ENCODE measurements around the gene CDH11. TPM values are rescaled to one million over a fixed set of nuclear protein-coding genes. Genes with fewer than 3 reads are reported as not detected.

The CDH11 gene
- total RNA-seq, 4 donors from 2014 or later = 13.0 to 37.7 (median 27.8) TPM

DNA sequence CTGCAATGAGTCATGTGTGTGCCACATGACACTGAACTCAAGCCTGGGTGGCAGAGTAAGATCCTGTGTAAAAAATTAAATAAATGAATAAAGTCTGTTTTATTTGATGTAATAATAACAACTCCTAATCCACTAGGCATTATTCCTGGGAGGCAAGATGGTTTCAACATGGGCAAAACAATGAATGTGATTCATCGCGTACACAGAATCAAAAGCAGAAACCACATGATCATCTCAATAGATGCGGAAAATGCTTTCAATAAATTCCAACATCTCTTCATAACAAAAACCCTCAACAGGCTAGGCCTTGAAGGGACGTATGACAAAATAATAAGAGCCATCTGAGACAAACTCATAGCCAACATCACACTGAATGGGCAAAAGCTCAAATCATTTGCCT lies 195.4 kb downstream of the CDH11 start:
- Histone ChIP-seq H3K27ac (no peak overlapping the region), H3K4me1 (no peaks in the 10 kb centered on the region), H3K4me3 (replicated peaks in 1 of 3) (no peak overlapping the region), H3K36me3 (no peaks in the 10 kb centered on the region), H3K9me3 (no peaks in the 10 kb centered on the region), H3K27me3 (no peaks in the 10 kb centered on the region)
- WGBS, 2 donors = 74 to 98% methylated on average over 4 of the region's 4 CpGs
- intact Hi-C loops (cut with DNase I) = no loop called here
- no peak for DNase-seq
- TF ChIP-seq CTCF (IDR thresholded peaks at IDR 0.05) = no peak
- no peak for TF ChIP-seq POLR2A (IDR thresholded peaks at IDR 0.05)

- intact Hi-C loops (cut with DNase I) = no loop called here
Observed at GRCh38 chr16:64925166-64925565, 196.7 kb downstream of the CDH11 start.

GRCh38 chr16:64924086-64924485 lies 197.8 kb downstream of the CDH11 start:
- intact Hi-C loops (cut with DNase I) = no loop called here
- WGBS, 2 donors = 52 to 88% methylated on average over 2 of the region's 2 CpGs
- TF ChIP-seq POLR2A (IDR thresholded peaks at IDR 0.05) = no peak
- no peak for TF ChIP-seq CTCF (IDR thresholded peaks at IDR 0.05)

More at GRCh38 chr16:64925166-64925565, 196.7 kb downstream of the CDH11 start:
- no peaks in the 10 kb centered on the region for H3K9me3 ChIP-seq
- TF ChIP-seq CTCF (IDR thresholded peaks at IDR 0.05) (no peak), POLR2A (IDR thresholded peaks at IDR 0.05) (no peak)
- H3K27ac ChIP-seq = no peak overlapping the region
- no peak overlapping the region for H3K4me3 ChIP-seq (replicated peaks in 1 of 3)
- DNase-seq = no peak
- no peaks in the 10 kb centered on the region for H3K36me3 ChIP-seq
- H3K4me1 ChIP-seq = no peaks in the 10 kb centered on the region
- H3K27me3 ChIP-seq = no peaks in the 10 kb centered on the region

GRCh38 chr16:64919929-64920607 lies 201.8 kb downstream of the CDH11 start:
- intact Hi-C loops (cut with DNase I) = no loop called here
- Histone ChIP-seq H3K36me3 (no peaks in the 10 kb centered on the region), H3K4me3 (replicated peaks in 1 of 3) (no peak overlapping the region), H3K4me1 (no peaks in the 10 kb centered on the region), H3K27me3 (no peaks in the 10 kb centered on the region), H3K9me3 (no peaks in the 10 kb centered on the region), H3K27ac (no peak overlapping the region)
- TF ChIP-seq CTCF (IDR thresholded peaks at IDR 0.05) (no peak), POLR2A (IDR thresholded peaks at IDR 0.05) (no peak)
- DNase-seq = no peak
- 77 to 82% methylated on average over 2 of the region's 2 CpGs for WGBS, 2 donors

More at GRCh38 chr16:64924086-64924485, 197.8 kb downstream of the CDH11 start:
- H3K4me1 ChIP-seq = no peaks in the 10 kb centered on the region
- no peak for DNase-seq
- H3K36me3 ChIP-seq = no peaks in the 10 kb centered on the region
- H3K27ac ChIP-seq = no peak overlapping the region
- H3K9me3 ChIP-seq = no peaks in the 10 kb centered on the region
- no peaks in the 10 kb centered on the region for H3K27me3 ChIP-seq
- no peak overlapping the region for H3K4me3 ChIP-seq (replicated peaks in 1 of 3)

- whole genome bisulfite sequencing, 2 donors = 70 to 80% methylated on average over 1 of the region's 1 CpG
- DNase-seq = no peak
- intact Hi-C loops (cut with DNase I) = no loop called here
- TF ChIP-seq CTCF (IDR thresholded peaks at IDR 0.05) (no peak), POLR2A (IDR thresholded peaks at IDR 0.05) (no peak)
- Histone ChIP-seq H3K9me3 (no peaks in the 10 kb centered on the region), H3K36me3 (no peaks in the 10 kb centered on the region), H3K4me1 (no peaks in the 10 kb centered on the region), H3K27me3 (no peaks in the 10 kb centered on the region), H3K27ac (no peak overlapping the region), H3K4me3 (replicated peaks in 1 of 3) (no peak overlapping the region)
Observed at GRCh38 chr16:64919141-64919540, 202.7 kb downstream of the CDH11 start.

Data from thyroid gland (tissue), 4 donors.